Endothelial cell of umbilical vein (primary cell): ENCODE results near the gene PSMD13. TPM values are rescaled to one million over a fixed set of nuclear protein-coding genes. Genes with fewer than 3 reads are reported as not detected.

Experiments
- BruUV-seq: library from RNA; stranded (reverse); fragments of 400-500 nt; replicated peaks from 2 replicates; lab custom pipeline; 2021; lab: Mats Ljungman, UMichigan
- CTCF ChIA-PET: fragments of 300-600, 350-600 bp; sonication (Branson Sonifier 250); formaldehyde crosslinking; loops from one replicate; lab custom pipeline; 2021; ENCODE audit warnings: antibody characterized with exemption, inconsistent platforms; lab: Charles Lee
- POLR2A ChIA-PET: fragments of 300-600, 350-600 bp; sonication (Branson Sonifier 250); formaldehyde crosslinking; loops from one replicate; lab custom pipeline; 2021; ENCODE audit warnings: antibody characterized with exemption, inconsistent platforms; lab: Charles Lee
- DNase-seq: peaks from one replicate; pipeline ENCODE4 v3.0.0-alpha.2; 2011; ENCODE audit warnings: low read depth, low spot score
- FAIRE-seq: peaks from 2 replicates; lab custom pipeline; 2011; peaks lifted over from hg19 to GRCh38; lab: Jason Lieb, UNC
- H2AFZ ChIP-seq: 2 replicates; pipeline ENCODE4 v1.6.0; 2012; ENCODE audit warnings: low read depth, low read length, control low read depth, inconsistent platforms
- H3K27ac ChIP-seq: 2 replicates; pipeline ENCODE4 v1.5.1; 2011; ENCODE audit warnings: low read depth, mild to moderate bottlenecking, control low read depth, low read length, moderate library complexity; ENCODE audit not compliant: insufficient read depth
- H3K27me3 ChIP-seq, 2 experiments: 2 replicates each; pipeline versions ENCODE4 v1.6.0 to v1.6.1; 2011; ENCODE audit warnings: low read length in 2 of 2, mixed read lengths in 1 of 2; ENCODE audit not compliant: control insufficient read depth in 2 of 2, insufficient read depth in 2 of 2
- H3K36me3 ChIP-seq, 2 experiments: 2 replicates in 1 of 2; 3 replicates in 1 of 2; pipeline ENCODE4 v1.5.1; 2011; ENCODE audit warnings: low read length in 2 of 2, mild to moderate bottlenecking in 1 of 2, moderate library complexity in 1 of 2; ENCODE audit not compliant: control insufficient read depth in 2 of 2, insufficient read depth in 2 of 2; ENCODE audit errors: extremely low read depth in 1 of 2
- H3K4me1 ChIP-seq: 3 replicates; pipeline ENCODE4 v1.5.1; 2011; ENCODE audit warnings: mild to moderate bottlenecking, low read length; ENCODE audit not compliant: control insufficient read depth, insufficient read depth; ENCODE audit errors: extremely low read depth
- H3K4me2 ChIP-seq: 2 replicates; pipeline ENCODE4 v1.6.1; 2011; ENCODE audit warnings: low read length, control low read depth, mixed read lengths; ENCODE audit not compliant: insufficient read depth
- H3K4me3 ChIP-seq, 3 experiments: fragments of 200-600 bp in 1 of 3; sonication (generic), shearing (Covaris generic) in 1 of 3; replicated peaks in 1 of 3; 2 replicates each; pipeline ENCODE4 v1.5.1; 2011 to 2016; ENCODE audit warnings: control low read depth in 3 of 3, low read length in 3 of 3, mild to moderate bottlenecking in 2 of 3, inconsistent platforms in 1 of 3, low read depth in 1 of 3, moderate library complexity in 1 of 3; ENCODE audit not compliant: insufficient read depth in 1 of 3
- H3K79me2 ChIP-seq: 2 replicates; pipeline ENCODE4 v1.6.0; 2012; ENCODE audit warnings: low read length, inconsistent platforms; ENCODE audit not compliant: control insufficient read depth, insufficient read depth
- H3K9ac ChIP-seq: replicated peaks from 2 replicates; pipeline ENCODE3; 2011; ENCODE audit warnings: low read length, control low read depth; ENCODE audit not compliant: insufficient read depth; ENCODE audit errors: extremely low read depth
- H3K9me1 ChIP-seq: replicated peaks from 3 replicates; pipeline ENCODE4 v1.6.0; 2011; ENCODE audit warnings: mild to moderate bottlenecking, low read length; ENCODE audit not compliant: control insufficient read depth, insufficient read depth; ENCODE audit errors: extremely low read depth
- H3K9me3 ChIP-seq: replicated peaks from 2 replicates; pipeline ENCODE4 v1.5.1; 2012; ENCODE audit warnings: low read length, inconsistent platforms; ENCODE audit not compliant: control insufficient read depth, insufficient read depth
- H4K20me1 ChIP-seq: replicated peaks from 2 replicates; pipeline ENCODE3; 2011; ENCODE audit warnings: mild to moderate bottlenecking, low read length; ENCODE audit not compliant: control insufficient read depth, insufficient read depth; ENCODE audit errors: extremely low read depth
- EZH2 ChIP-seq: IDR thresholded peaks from 2 replicates; pipeline ENCODE4 v1.6.1; 2012; ENCODE audit warnings: borderline replicate concordance, low read depth, mild to moderate bottlenecking, moderate library complexity, low read length, inconsistent platforms; ENCODE audit not compliant: severe bottlenecking
- FOS ChIP-seq: IDR thresholded peaks from 2 replicates; pipeline ENCODE4 v1.6.1; 2011; ENCODE audit warnings: mild to moderate bottlenecking, low read length, moderate library complexity, borderline replicate concordance; ENCODE audit not compliant: insufficient read depth
- GATA2 ChIP-seq: IDR thresholded peaks from 2 replicates; pipeline ENCODE4 v1.7.0; 2011; ENCODE audit warnings: low read depth, mild to moderate bottlenecking, moderate library complexity, mixed read lengths, low read length; ENCODE audit not compliant: insufficient read length, insufficient read depth
- JUN ChIP-seq: IDR thresholded peaks from 2 replicates; pipeline ENCODE4 v1.6.1; 2011; ENCODE audit warnings: borderline replicate concordance, low read depth; ENCODE audit not compliant: insufficient read length, insufficient read depth
- MYC ChIP-seq: IDR thresholded peaks from one replicate; pipeline ENCODE4 v1.6.1; 2011; ENCODE audit warnings: mild to moderate bottlenecking, low read depth, low read length
- POLR2A ChIP-seq: IDR thresholded peaks from 2 replicates; pipeline ENCODE4 v1.6.1; 2012; ENCODE audit warnings: low read depth, mild to moderate bottlenecking, control low read depth, low read length
- POLR2AphosphoS5 ChIP-seq: IDR thresholded peaks from 2 replicates; pipeline ENCODE4 v1.6.1; 2012; ENCODE audit warnings: low read depth, mild to moderate bottlenecking, control low read depth, low read length, moderate library complexity; ENCODE audit not compliant: insufficient read depth
- dilution Hi-C: fragments of 300-500 bp; cut with MboI; formaldehyde crosslinking; loops from one replicate; pipeline ENCODE4 v1.15.0; 2019; ENCODE audit warnings: low sequenced_read_pairs; ENCODE audit not compliant: extremely low pct_ligation_motif_present
- intact Hi-C: fragments of 100-400 bp; cut with micrococcal nuclease; formaldehyde crosslinking; loops from one replicate; pipeline ENCODE4 v1.10.0; 2022
- polyA plus RNA-seq, 4 experiments: library from polyadenylated mRNA; depleted of rRNA in 3 of 4; stranded (reverse) in 3 of 4; unstranded in 1 of 4; fragments of >200 nt; gene quantifications; 2 replicates each; pipeline versions ENCODE4 v1.2.1 to v1.2.3, GENCODE V29; 2011 to 2012; ENCODE audit warnings: missing spikeins in 1 of 4
- total RNA-seq: library from RNA; stranded (reverse); gene quantifications from 2 replicates; pipeline ENCODE4 v1.2.3, GENCODE V29; 2021
- TF ChIP-seq, protein P1 (sequence below), 2 donors: IDR thresholded peaks; 1 replicate in 1 of 2; 2 replicates in 1 of 2; pipeline ENCODE4 v1.5.1; 2011; ENCODE audit warnings: low read length in 2 of 2, mild to moderate bottlenecking in 2 of 2, moderate library complexity in 2 of 2, control low read depth in 1 of 2, inconsistent platforms in 1 of 2, low read depth in 1 of 2; ENCODE audit not compliant: insufficient read depth in 1 of 2; ENCODE audit errors: extremely low read depth in 1 of 2
- TF ChIP-seq, protein P2 (sequence below): IDR thresholded peaks from 2 replicates; pipeline ENCODE4 v1.6.1; 2011; ENCODE audit not compliant: insufficient read depth, insufficient read length

Gene PSMD13
- total and polyA plus RNA-seq, 2 donors (not counting 3 experiments of a cell fraction or from before 2014, with no cell fraction given): 168 to 214 TPM

- H3K36me3 ChIP-seq: peaks cover 0 to 2% of the 10 kb centered on the region in 2 experiments
- FAIRE-seq (no peak), DNase-seq (no peak)
- POLR2A ChIA-PET: no interaction called here
- no peaks in the 10 kb centered on the region for H4K20me1 ChIP-seq
- BruUV-seq: no TSS peak
- CTCF ChIA-PET: interaction anchor here (1.0 kb wide), 1 partner anchor 16 kb away, joined by 3 read pairs; no protein-coding TSS in a partner anchor
- TF ChIP-seq, protein P1, sequence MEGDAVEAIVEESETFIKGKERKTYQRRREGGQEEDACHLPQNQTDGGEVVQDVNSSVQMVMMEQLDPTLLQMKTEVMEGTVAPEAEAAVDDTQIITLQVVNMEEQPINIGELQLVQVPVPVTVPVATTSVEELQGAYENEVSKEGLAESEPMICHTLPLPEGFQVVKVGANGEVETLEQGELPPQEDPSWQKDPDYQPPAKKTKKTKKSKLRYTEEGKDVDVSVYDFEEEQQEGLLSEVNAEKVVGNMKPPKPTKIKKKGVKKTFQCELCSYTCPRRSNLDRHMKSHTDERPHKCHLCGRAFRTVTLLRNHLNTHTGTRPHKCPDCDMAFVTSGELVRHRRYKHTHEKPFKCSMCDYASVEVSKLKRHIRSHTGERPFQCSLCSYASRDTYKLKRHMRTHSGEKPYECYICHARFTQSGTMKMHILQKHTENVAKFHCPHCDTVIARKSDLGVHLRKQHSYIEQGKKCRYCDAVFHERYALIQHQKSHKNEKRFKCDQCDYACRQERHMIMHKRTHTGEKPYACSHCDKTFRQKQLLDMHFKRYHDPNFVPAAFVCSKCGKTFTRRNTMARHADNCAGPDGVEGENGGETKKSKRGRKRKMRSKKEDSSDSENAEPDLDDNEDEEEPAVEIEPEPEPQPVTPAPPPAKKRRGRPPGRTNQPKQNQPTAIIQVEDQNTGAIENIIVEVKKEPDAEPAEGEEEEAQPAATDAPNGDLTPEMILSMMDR (IDR thresholded peaks at IDR 0.05; ENCODE audit: extremely low read depth in 1 of 2, insufficient read depth in 1 of 2, low read depth in 1 of 2, low read length in 2 of 2): no peak
- no peak for TF ChIP-seq FOS
- TF ChIP-seq, protein P2, sequence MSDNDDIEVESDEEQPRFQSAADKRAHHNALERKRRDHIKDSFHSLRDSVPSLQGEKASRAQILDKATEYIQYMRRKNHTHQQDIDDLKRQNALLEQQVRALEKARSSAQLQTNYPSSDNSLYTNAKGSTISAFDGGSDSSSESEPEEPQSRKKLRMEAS: no peak
- TF ChIP-seq GATA2: no peak
- TF ChIP-seq EZH2: no peak
- no peak for TF ChIP-seq JUN
- TF ChIP-seq MYC: no peak
- no peak for TF ChIP-seq POLR2A
- no peak for TF ChIP-seq POLR2AphosphoS5
- no peak overlapping the region for H2AFZ ChIP-seq
- peaks cover 11% of the 10 kb centered on the region for H3K79me2 ChIP-seq
- dilution Hi-C loops: no loop called here
- no peak overlapping the region for H3K9ac ChIP-seq
- no peak overlapping the region for H3K4me3 ChIP-seq
- no peaks in the 10 kb centered on the region for H3K9me1 ChIP-seq
- H3K27me3 ChIP-seq: no peaks in the 10 kb centered on the region
- intact Hi-C loops: no loop called here
- no peak overlapping the region for H3K27ac ChIP-seq
- H3K4me2 ChIP-seq: no peak overlapping the region
- H3K9me3 ChIP-seq: no peaks in the 10 kb centered on the region
- peaks cover 11% of the 10 kb centered on the region for H3K4me1 ChIP-seq
These were observed 3.8 kb upstream of the PSMD13 start for GRCh38 chr11:232783-233565.
